VCaP (cell line): ENCODE data around the gene CPLANE1.

Experiments
- H3K27ac ChIP-seq: fragments of 450-650 bp; 2 replicates; pipeline ENCODE4 v1.5.1; 2017
- CTCF ChIP-seq: fragments of 450-650 bp; conservative IDR thresholded peaks from 2 replicates; pipeline ENCODE4 v1.5.1; 2017; ENCODE audit warnings: mild to moderate bottlenecking, moderate library complexity

The CPLANE1 gene

GRCh38 chr5:37207802-37208201 lies 41.4 kb downstream of the CPLANE1 start:
- H3K27ac ChIP-seq, result no peak overlapping the region
- TF ChIP-seq CTCF, result no peak

- no peak overlapping the region for H3K27ac ChIP-seq
- no peak for TF ChIP-seq CTCF
Measured at GRCh38 chr5:37206736-37207135, 42.4 kb downstream of the CPLANE1 start.

GRCh38 chr5:37198842-37199241 lies 50.3 kb downstream of the CPLANE1 start:
- no peak overlapping the region for H3K27ac ChIP-seq
- no peak for TF ChIP-seq CTCF

GRCh38 chr5:37198061-37198460 lies 51.1 kb downstream of the CPLANE1 start:
- no peak overlapping the region for H3K27ac ChIP-seq
- no peak for TF ChIP-seq CTCF

GRCh38 chr5:37197340-37198050 lies 51.7 kb downstream of the CPLANE1 start:
- no peak for TF ChIP-seq CTCF
- no peak overlapping the region for H3K27ac ChIP-seq

- TF ChIP-seq CTCF, result no peak
Measured at GRCh38 chr5:37190592-37190991, 58.6 kb downstream of the CPLANE1 start.

GRCh38 chr5:37189355-37189754 lies 59.8 kb downstream of the CPLANE1 start:
- H3K27ac ChIP-seq, result no peak overlapping the region

More at GRCh38 chr5:37190592-37190991, 58.6 kb downstream of the CPLANE1 start:
- H3K27ac ChIP-seq, result no peak overlapping the region

More at GRCh38 chr5:37189355-37189754, 59.8 kb downstream of the CPLANE1 start:
- TF ChIP-seq CTCF, result no peak
